ENCODE measurements around the gene GNG13.

The GNG13 gene

DNA sequence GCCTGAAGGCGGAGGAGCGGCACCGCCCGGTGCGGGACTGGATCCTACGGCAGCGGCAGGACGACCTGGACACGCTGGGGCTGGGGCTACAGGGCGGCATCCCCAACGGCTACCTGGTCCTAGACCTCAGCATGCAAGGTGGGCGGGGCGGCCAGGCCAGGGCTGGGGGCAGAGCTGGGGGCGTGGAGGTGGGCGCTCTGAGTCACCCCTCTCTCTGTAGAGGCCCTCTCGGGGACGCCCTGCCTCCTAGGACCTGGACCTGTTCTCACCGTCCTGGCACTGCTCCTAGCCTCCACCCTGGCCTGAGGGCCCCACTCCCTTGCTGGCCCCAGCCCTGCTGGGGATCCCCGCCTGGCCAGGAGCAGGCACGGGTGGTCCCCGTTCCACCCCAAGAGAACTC lies 32.1 kb downstream of the GNG13 start:
- Histone ChIP-seq H3K36me3 (ENCODE audit: control insufficient read depth in 1 of 2, insufficient read depth in 2 of 2, low read length in 2 of 2) (no peaks in the 10 kb centered on the region), H3K27ac (ENCODE audit: low read depth, low read length) (no peak overlapping the region), H3K4me1 (ENCODE audit: control insufficient read depth in 1 of 2, insufficient read depth in 2 of 2, low read length in 2 of 2) (no peaks in the 10 kb centered on the region), H3K4me3 (ENCODE audit: low read depth in 1 of 2, low read length in 2 of 2) (no peak overlapping the region), H3K9ac (ENCODE audit: low read depth in 1 of 2, low read length in 2 of 2) (no peak overlapping the region), H3K27me3 (ENCODE audit: control insufficient read depth in 1 of 2, insufficient read depth in 2 of 2, low read length in 2 of 2) (no peaks in the 10 kb centered on the region), H3K9me3 (ENCODE audit: control insufficient read depth in 1 of 2, low read length in 2 of 2) (no peaks in the 10 kb centered on the region)

DNA sequence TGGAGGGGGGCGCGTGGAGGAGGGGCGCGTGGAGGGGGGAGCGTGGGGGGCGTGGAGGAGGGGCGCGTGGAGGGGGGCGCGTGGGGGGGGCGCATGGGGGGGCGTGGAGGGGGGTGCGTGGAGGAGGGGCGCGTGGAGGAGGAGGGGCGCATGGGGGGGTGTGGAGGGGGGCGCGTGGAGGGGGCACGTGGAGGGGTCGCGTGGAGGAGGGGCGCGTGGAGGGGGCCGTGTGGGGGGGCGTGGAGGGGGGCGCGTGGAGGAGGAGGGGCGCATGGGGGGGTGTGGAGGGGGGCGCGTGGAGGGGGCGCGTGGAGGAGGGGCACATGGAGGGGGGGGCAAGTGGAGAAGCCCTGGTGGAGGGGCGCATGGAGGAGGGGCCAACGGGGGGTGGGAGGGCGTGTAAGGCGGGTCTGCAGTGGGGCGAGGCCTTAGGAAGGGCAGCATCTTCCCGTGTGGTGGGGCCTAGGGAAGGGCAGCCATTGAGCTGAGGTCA lies 32.7 kb downstream of the GNG13 start:
- no peaks in the 10 kb centered on the region for H3K27me3 ChIP-seq (ENCODE audit: control insufficient read depth in 1 of 2, insufficient read depth in 2 of 2, low read length in 2 of 2)

GRCh38 chr16:766820-767640 lies 33.5 kb downstream of the GNG13 start:
- H3K4me3 ChIP-seq (ENCODE audit: low read depth in 1 of 2, low read length in 2 of 2), result no peak overlapping the region
- H3K27ac ChIP-seq (ENCODE audit: low read depth, low read length), result no peak overlapping the region
- H3K27me3 ChIP-seq (ENCODE audit: control insufficient read depth in 1 of 2, insufficient read depth in 2 of 2, low read length in 2 of 2), result peaks cover 0 to 3% of the 10 kb centered on the region in 2 donors
- H3K9me3 ChIP-seq (ENCODE audit: control insufficient read depth in 1 of 2, low read length in 2 of 2), result no peaks in the 10 kb centered on the region
- peaks cover 0 to under 1% of the 10 kb centered on the region in 2 donors for H3K4me1 ChIP-seq (ENCODE audit: control insufficient read depth in 1 of 2, insufficient read depth in 2 of 2, low read length in 2 of 2)
- H3K9ac ChIP-seq (ENCODE audit: low read depth in 1 of 2, low read length in 2 of 2), result no peak overlapping the region
- no peaks in the 10 kb centered on the region for H3K36me3 ChIP-seq (ENCODE audit: control insufficient read depth in 1 of 2, insufficient read depth in 2 of 2, low read length in 2 of 2)

More for the DNA sequence above, 32.7 kb downstream of the GNG13 start:
- no peaks in the 10 kb centered on the region for H3K9me3 ChIP-seq (ENCODE audit: control insufficient read depth in 1 of 2, low read length in 2 of 2)
- H3K36me3 ChIP-seq (ENCODE audit: control insufficient read depth in 1 of 2, insufficient read depth in 2 of 2, low read length in 2 of 2), result no peaks in the 10 kb centered on the region
- no peaks in the 10 kb centered on the region for H3K4me1 ChIP-seq (ENCODE audit: control insufficient read depth in 1 of 2, insufficient read depth in 2 of 2, low read length in 2 of 2)
- H3K27ac ChIP-seq (ENCODE audit: low read depth, low read length), result no peak overlapping the region
- no peak overlapping the region for H3K4me3 ChIP-seq (ENCODE audit: low read depth in 1 of 2, low read length in 2 of 2)
- H3K9ac ChIP-seq (ENCODE audit: low read depth in 1 of 2, low read length in 2 of 2), result no peak overlapping the region

GRCh38 chr16:766008-766819 lies 34.3 kb downstream of the GNG13 start:
- Histone ChIP-seq H3K4me1 (ENCODE audit: control insufficient read depth in 1 of 2, insufficient read depth in 2 of 2, low read length in 2 of 2) (peaks cover 4 to 9% of the 10 kb centered on the region in 2 donors), H3K4me3 (ENCODE audit: low read depth in 1 of 2, low read length in 2 of 2) (no peak overlapping the region), H3K9ac (ENCODE audit: low read depth in 1 of 2, low read length in 2 of 2) (no peak overlapping the region), H3K27me3 (ENCODE audit: control insufficient read depth in 1 of 2, insufficient read depth in 2 of 2, low read length in 2 of 2) (peaks cover 0 to 3% of the 10 kb centered on the region in 2 donors), H3K27ac (ENCODE audit: low read depth, low read length) (no peak overlapping the region), H3K36me3 (ENCODE audit: control insufficient read depth in 1 of 2, insufficient read depth in 2 of 2, low read length in 2 of 2) (no peaks in the 10 kb centered on the region), H3K9me3 (ENCODE audit: control insufficient read depth in 1 of 2, low read length in 2 of 2) (no peaks in the 10 kb centered on the region)

DNA sequence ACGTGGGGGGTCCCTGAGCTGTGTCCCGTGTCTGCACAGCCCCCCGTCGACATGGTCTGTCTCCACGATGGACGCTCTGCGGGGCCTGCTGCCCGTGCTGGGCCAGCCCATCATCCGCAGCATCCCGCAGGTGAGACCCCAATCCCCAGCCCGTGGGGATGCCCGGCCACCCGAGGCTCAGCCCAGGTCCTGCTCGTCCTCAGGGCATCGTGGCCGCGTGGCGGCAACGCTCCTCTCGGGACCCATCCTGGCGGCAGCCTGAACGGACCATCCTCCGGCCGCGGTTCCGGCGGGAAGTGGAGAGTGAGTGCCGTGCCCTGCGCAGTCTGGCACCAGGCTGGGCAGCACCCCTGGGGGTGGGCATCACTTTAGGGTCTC lies 35.1 kb downstream of the GNG13 start:
- H3K4me1 ChIP-seq (ENCODE audit: control insufficient read depth in 1 of 2, insufficient read depth in 2 of 2, low read length in 2 of 2), result peaks cover 10 to 14% of the 10 kb centered on the region in 2 donors
- H3K9me3 ChIP-seq (ENCODE audit: control insufficient read depth in 1 of 2, low read length in 2 of 2), result no peaks in the 10 kb centered on the region
- H3K27me3 ChIP-seq (ENCODE audit: control insufficient read depth in 1 of 2, insufficient read depth in 2 of 2, low read length in 2 of 2), result peaks cover 0 to 3% of the 10 kb centered on the region in 2 donors
- no peak overlapping the region for H3K27ac ChIP-seq (ENCODE audit: low read depth, low read length)
- H3K36me3 ChIP-seq (ENCODE audit: control insufficient read depth in 1 of 2, insufficient read depth in 2 of 2, low read length in 2 of 2), result no peaks in the 10 kb centered on the region
- H3K9ac ChIP-seq (ENCODE audit: low read depth in 1 of 2, low read length in 2 of 2), result no peak overlapping the region
- no peak overlapping the region for H3K4me3 ChIP-seq (ENCODE audit: low read depth in 1 of 2, low read length in 2 of 2)

DNA sequence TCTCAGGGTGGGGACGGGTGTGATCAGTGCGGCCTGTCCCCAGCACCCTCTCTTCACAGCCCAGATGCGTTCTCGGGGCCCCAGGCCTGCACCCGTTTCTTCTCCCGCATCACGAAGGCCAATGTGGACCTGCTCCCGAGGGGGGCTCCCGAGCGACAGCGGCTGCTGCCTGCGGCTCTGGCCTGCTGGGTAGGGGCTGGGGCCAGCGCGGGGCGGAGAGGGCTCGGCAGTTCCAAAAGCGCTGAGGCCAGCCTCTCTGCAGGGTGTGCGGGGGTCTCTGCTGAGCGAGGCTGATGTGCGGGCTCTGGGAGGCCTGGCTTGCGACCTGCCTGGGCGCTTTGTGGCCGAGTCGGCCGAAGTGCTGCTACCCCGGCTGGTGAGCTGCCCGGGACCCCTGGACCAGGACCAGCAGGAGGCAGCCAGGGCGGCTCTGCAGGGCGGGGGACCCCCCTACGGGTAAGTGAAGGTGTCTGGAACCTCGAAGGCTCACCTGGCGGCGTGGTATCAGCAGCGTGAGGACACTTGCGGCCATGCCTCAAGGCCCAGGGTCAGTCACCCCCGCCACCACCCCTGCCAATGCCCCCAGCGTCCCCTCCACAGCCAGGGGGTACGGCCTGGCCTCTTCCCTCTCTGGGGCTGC lies 35.6 kb downstream of the GNG13 start:
- Histone ChIP-seq H3K9me3 (ENCODE audit: control insufficient read depth in 1 of 2, low read length in 2 of 2) (no peaks in the 10 kb centered on the region), H3K27ac (ENCODE audit: low read depth, low read length) (no peak overlapping the region), H3K27me3 (ENCODE audit: control insufficient read depth in 1 of 2, insufficient read depth in 2 of 2, low read length in 2 of 2) (peaks cover 0 to 3% of the 10 kb centered on the region in 2 donors), H3K4me3 (ENCODE audit: low read depth in 1 of 2, low read length in 2 of 2) (no peak overlapping the region), H3K9ac (ENCODE audit: low read depth in 1 of 2, low read length in 2 of 2) (no peak overlapping the region), H3K4me1 (ENCODE audit: control insufficient read depth in 1 of 2, insufficient read depth in 2 of 2, low read length in 2 of 2) (peaks cover 11 to 14% of the 10 kb centered on the region in 2 donors), H3K36me3 (ENCODE audit: control insufficient read depth in 1 of 2, insufficient read depth in 2 of 2, low read length in 2 of 2) (no peaks in the 10 kb centered on the region)

DNA sequence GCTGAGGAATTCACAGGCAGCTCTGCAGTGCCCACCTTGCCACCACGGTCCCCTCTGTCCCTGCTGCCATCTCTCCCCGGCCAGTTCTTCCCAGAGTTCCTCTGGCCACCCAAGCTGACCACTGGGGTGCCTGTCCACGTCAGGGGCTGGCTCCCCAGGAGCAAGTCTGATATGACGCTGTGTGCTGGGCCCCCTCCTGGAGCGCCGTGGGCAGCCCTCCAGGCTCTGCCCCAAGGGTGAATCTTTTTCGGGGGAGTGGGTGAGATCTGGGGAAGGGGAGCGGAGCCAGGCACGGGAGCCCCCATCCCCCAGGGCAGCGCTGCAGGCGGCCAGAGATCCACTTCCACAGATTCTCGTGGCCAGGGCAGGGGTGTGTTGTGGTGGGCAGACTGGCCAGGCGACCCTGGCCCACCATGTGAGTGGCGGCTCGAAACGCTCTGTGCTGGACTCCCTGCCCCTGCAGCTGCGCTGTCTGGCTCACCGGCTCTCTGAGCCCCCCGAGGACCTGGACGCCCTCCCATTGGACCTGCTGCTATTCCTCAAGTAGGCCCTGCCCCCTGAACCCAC lies 36.3 kb downstream of the GNG13 start:
- Histone ChIP-seq H3K9ac (ENCODE audit: low read depth in 1 of 2, low read length in 2 of 2) (no peak overlapping the region), H3K36me3 (ENCODE audit: control insufficient read depth in 1 of 2, insufficient read depth in 2 of 2, low read length in 2 of 2) (no peaks in the 10 kb centered on the region), H3K27me3 (ENCODE audit: control insufficient read depth in 1 of 2, insufficient read depth in 2 of 2, low read length in 2 of 2) (peaks cover 0 to 3% of the 10 kb centered on the region in 2 donors), H3K27ac (ENCODE audit: low read depth, low read length) (no peak overlapping the region), H3K4me1 (ENCODE audit: control insufficient read depth in 1 of 2, insufficient read depth in 2 of 2, low read length in 2 of 2) (peaks cover 11 to 14% of the 10 kb centered on the region in 2 donors), H3K9me3 (ENCODE audit: control insufficient read depth in 1 of 2, low read length in 2 of 2) (no peaks in the 10 kb centered on the region), H3K4me3 (ENCODE audit: low read depth in 1 of 2, low read length in 2 of 2) (no peak overlapping the region)

GRCh38 chr16:763369-764183 lies 37.0 kb downstream of the GNG13 start:
- H3K36me3 ChIP-seq (ENCODE audit: control insufficient read depth in 1 of 2, insufficient read depth in 2 of 2, low read length in 2 of 2), result no peaks in the 10 kb centered on the region

GRCh38 chr16:762595-763268 lies 37.8 kb downstream of the GNG13 start:
- H3K4me3 ChIP-seq (ENCODE audit: low read depth in 1 of 2, low read length in 2 of 2), result no peak overlapping the region
- H3K9ac ChIP-seq (ENCODE audit: low read depth in 1 of 2, low read length in 2 of 2), result no peak overlapping the region
- no peak overlapping the region for H3K27ac ChIP-seq (ENCODE audit: low read depth, low read length)
- no peaks in the 10 kb centered on the region for H3K36me3 ChIP-seq (ENCODE audit: control insufficient read depth in 1 of 2, insufficient read depth in 2 of 2, low read length in 2 of 2)
- H3K4me1 ChIP-seq (ENCODE audit: control insufficient read depth in 1 of 2, insufficient read depth in 2 of 2, low read length in 2 of 2), result peaks cover 11 to 14% of the 10 kb centered on the region in 2 donors
- H3K9me3 ChIP-seq (ENCODE audit: control insufficient read depth in 1 of 2, low read length in 2 of 2), result no peaks in the 10 kb centered on the region
- H3K27me3 ChIP-seq (ENCODE audit: control insufficient read depth in 1 of 2, insufficient read depth in 2 of 2, low read length in 2 of 2), result peaks cover 0 to 3% of the 10 kb centered on the region in 2 donors

More at GRCh38 chr16:763369-764183, 37.0 kb downstream of the GNG13 start:
- H3K4me1 ChIP-seq (ENCODE audit: control insufficient read depth in 1 of 2, insufficient read depth in 2 of 2, low read length in 2 of 2), result peaks cover 11 to 14% of the 10 kb centered on the region in 2 donors
- H3K27me3 ChIP-seq (ENCODE audit: control insufficient read depth in 1 of 2, insufficient read depth in 2 of 2, low read length in 2 of 2), result peaks cover 0 to 3% of the 10 kb centered on the region in 2 donors
- no peak overlapping the region for H3K9ac ChIP-seq (ENCODE audit: low read depth in 1 of 2, low read length in 2 of 2)
- no peak overlapping the region for H3K27ac ChIP-seq (ENCODE audit: low read depth, low read length)
- no peaks in the 10 kb centered on the region for H3K9me3 ChIP-seq (ENCODE audit: control insufficient read depth in 1 of 2, low read length in 2 of 2)
- H3K4me3 ChIP-seq (ENCODE audit: low read depth in 1 of 2, low read length in 2 of 2), result no peak overlapping the region

Measured in duodenal mucosa (tissue), 2 donors.